Gastrocnemius medialis (tissue), 4 donors: ENCODE measurements around the gene MAN1A2. TPM values are rescaled to one million over a fixed set of nuclear protein-coding genes. Genes with fewer than 3 reads are reported as not detected.

ENCODE experiments used
- ATAC-seq, 2 donors: fragments of 150-250 bp; one replicate each; pipeline ENCODE4 v1.9.1; 2016
- DNase-seq, 2 donors: peaks; one replicate each; pipeline ENCODE4 v3.0.0-alpha.2; 2019
- H3K27ac ChIP-seq, 4 donors: fragments of 200-600 bp; sonication (generic); 1 replicate in 1 of 4; 2 replicates in 3 of 4; pipeline ENCODE4 v1.5.1; 2016 to 2018; ENCODE audit warnings: mild to moderate bottlenecking in 2 of 4, moderate library complexity in 1 of 4
- H3K27me3 ChIP-seq, 3 donors: fragments of 200-600 bp; sonication (generic) in 2 of 3; 1 replicate in 1 of 3; 2 replicates in 2 of 3; pipeline versions ENCODE4 v1.5.1 to v1.6.0; 2016 to 2019; ENCODE audit warnings: mild to moderate bottlenecking in 1 of 3, moderate library complexity in 1 of 3
- H3K36me3 ChIP-seq, 2 donors: fragments of 200-600 bp; sonication (generic) in 1 of 2; one replicate each; pipeline ENCODE4 v1.5.1; 2017 to 2018
- H3K4me1 ChIP-seq, 2 donors: fragments of 200-600 bp; sonication (generic) in 1 of 2; one replicate each; pipeline ENCODE4 v1.5.1; 2016 to 2017; ENCODE audit warnings: mild to moderate bottlenecking in 2 of 2
- H3K4me3 ChIP-seq, 4 donors: fragments of 200-600 bp; sonication (generic) in 3 of 4; 1 replicate in 1 of 4; 2 replicates in 3 of 4; pipeline ENCODE4 v1.5.1; 2016 to 2019; ENCODE audit warnings: mild to moderate bottlenecking in 2 of 4
- H3K9me3 ChIP-seq, 3 donors: fragments of 200-600 bp; sonication (generic) in 2 of 3; 1 replicate in 1 of 3; 2 replicates in 2 of 3; pipeline ENCODE4 v1.5.1; 2016 to 2019
- CTCF ChIP-seq, 5 experiments: fragments of 450-650 bp in 3 of 5; fragments of 200-600 bp in 2 of 5; sonication (generic) in 2 of 5; IDR thresholded peaks in 4 of 5; conservative IDR thresholded peaks in 1 of 5; 1 replicate in 4 of 5; 2 replicates in 1 of 5; pipeline ENCODE4 v1.5.1; 2016 to 2019; ENCODE audit warnings: antibody characterized with exemption in 5 of 5, mild to moderate bottlenecking in 3 of 5, moderate library complexity in 3 of 5
- POLR2A ChIP-seq, 2 donors: fragments of 450-650 bp; IDR thresholded peaks; one replicate each; pipeline ENCODE4 v1.6.1; 2017; ENCODE audit warnings: antibody characterized with exemption in 2 of 2, mild to moderate bottlenecking in 2 of 2, moderate library complexity in 2 of 2
- in situ Hi-C, 4 donors: fragments of 200-750 bp; cut with MboI; loops; one replicate each; pipeline versions ENCODE4 v1.15.0 to v1.8.0; 2017; ENCODE audit warnings: low sequenced_read_pairs in 4 of 4
- intact Hi-C: fragments of 100-400 bp; cut with DNase I; formaldehyde crosslinking; loops from one replicate; pipeline ENCODE4 v1.15.1; 2023; ENCODE audit warnings: low total_unique reads
- total RNA-seq, 4 donors: library from RNA; depleted of rRNA; stranded (reverse); fragments of >200 nt; gene quantifications; one replicate each; pipeline versions ENCODE4 v1.1.0 to v1.2.3, GENCODE V29; 2016

MAN1A2 gene
- total RNA-seq, 4 donors from 2014 or later = 14.9 to 37.0 (median 28.3) TPM

GRCh38 chr1:117501281-117501680 lies 134.0 kb downstream of the MAN1A2 start:
- ATAC-seq (no peak), DNase-seq (no peak)
- H3K4me3 ChIP-seq = no peak overlapping the region
- in situ Hi-C loops = loop anchor here in 1 of 4 donors (25.0 kb wide), 1 partner anchor 386 kb away; no protein-coding TSS in a partner anchor
- no peaks in the 10 kb centered on the region for H3K4me1 ChIP-seq
- no peaks in the 10 kb centered on the region for H3K27me3 ChIP-seq
- intact Hi-C loops = no loop called here
- no peak overlapping the region for H3K27ac ChIP-seq
- peaks cover 0 to 31% of the 10 kb centered on the region in 2 donors for H3K36me3 ChIP-seq
- no peaks in the 10 kb centered on the region for H3K9me3 ChIP-seq
- TF ChIP-seq CTCF (IDR thresholded peaks at IDR 0.05 in 4 of 5, conservative IDR thresholded peaks at IDR 0.05 in 1 of 5) = no peak
- TF ChIP-seq POLR2A (IDR thresholded peaks at IDR 0.05) = no peak

GRCh38 chr1:117511273-117511672 lies 144.0 kb downstream of the MAN1A2 start:
- no peak overlapping the region for H3K4me3 ChIP-seq
- no peaks in the 10 kb centered on the region for H3K9me3 ChIP-seq
- peaks cover 0 to 9% of the 10 kb centered on the region in 2 donors for H3K36me3 ChIP-seq
- no peak for DNase-seq
- intact Hi-C loops (loop anchor here (5.0 kb wide), 1 partner anchor 386 kb away; no protein-coding TSS in a partner anchor), in situ Hi-C loops (loop anchor here in 1 of 4 donors (25.0 kb wide), 1 partner anchor 376 kb away; no protein-coding TSS in a partner anchor)
- no peaks in the 10 kb centered on the region for H3K27me3 ChIP-seq
- ATAC-seq = no peak
- no peak overlapping the region for H3K27ac ChIP-seq
- TF ChIP-seq CTCF (IDR thresholded peaks at IDR 0.05 in 4 of 5, conservative IDR thresholded peaks at IDR 0.05 in 1 of 5) = no peak
- TF ChIP-seq POLR2A (IDR thresholded peaks at IDR 0.05) = no peak
- no peaks in the 10 kb centered on the region for H3K4me1 ChIP-seq

- Histone ChIP-seq H3K36me3 (peaks cover 0 to 5% of the 10 kb centered on the region in 2 donors), H3K4me1 (no peaks in the 10 kb centered on the region), H3K9me3 (no peaks in the 10 kb centered on the region), H3K4me3 (no peak overlapping the region), H3K27ac (no peak overlapping the region), H3K27me3 (no peaks in the 10 kb centered on the region)
- intact Hi-C loops = loop anchor here (5.0 kb wide), 1 partner anchor 384 kb away; no protein-coding TSS in a partner anchor
- no peak for DNase-seq
- TF ChIP-seq POLR2A (IDR thresholded peaks at IDR 0.05) (no peak), CTCF (IDR thresholded peaks at IDR 0.05 in 4 of 5, conservative IDR thresholded peaks at IDR 0.05 in 1 of 5) (peak in 4 of 5 experiments; percentile 37 to 54 (median 46))
- in situ Hi-C loops = loop anchor here in 1 of 4 donors (25.0 kb wide), 1 partner anchor 374 kb away; no protein-coding TSS in a partner anchor
- no peak for ATAC-seq
Measured at GRCh38 chr1:117512728-117513321, 145.6 kb downstream of the MAN1A2 start.

GRCh38 chr1:117523111-117523510 lies 155.9 kb downstream of the MAN1A2 start:
- in situ Hi-C loops = loop anchor here in 1 of 4 donors (25.0 kb wide), 1 partner anchor 364 kb away; no protein-coding TSS in a partner anchor

More at GRCh38 chr1:117523111-117523510, 155.9 kb downstream of the MAN1A2 start:
- no peak for ATAC-seq
- no peak for TF ChIP-seq POLR2A (IDR thresholded peaks at IDR 0.05)
- TF ChIP-seq CTCF (IDR thresholded peaks at IDR 0.05 in 4 of 5, conservative IDR thresholded peaks at IDR 0.05 in 1 of 5) = no peak
- no peak for DNase-seq
- no peaks in the 10 kb centered on the region for H3K4me1 ChIP-seq
- peaks cover 0 to 8% of the 10 kb centered on the region in 2 donors for H3K36me3 ChIP-seq
- intact Hi-C loops = no loop called here
- H3K27me3 ChIP-seq = no peaks in the 10 kb centered on the region
- H3K4me3 ChIP-seq = no peak overlapping the region
- H3K27ac ChIP-seq = no peak overlapping the region
- H3K9me3 ChIP-seq = no peaks in the 10 kb centered on the region
